Endothelial cell (in vitro differentiated cells): Measurements from ENCODE around the gene GPR107. TPM values are rescaled to one million over a fixed set of nuclear protein-coding genes. Genes with fewer than 3 reads are reported as not detected.

Experiments used
- DNase-seq: peaks from one replicate; pipeline ENCODE4 v3.0.0; 2021; ENCODE audit warnings: low spot score
- H3K27ac Mint-ChIP-seq: one replicate; pipeline ENCODE4 v1.8.0; 2021; ENCODE audit warnings: mixed read lengths, inconsistent platforms; ENCODE audit not compliant: unreplicated experiment
- H3K27me3 Mint-ChIP-seq: one replicate; pipeline ENCODE4 v1.8.0; 2021; ENCODE audit warnings: mild to moderate bottlenecking, moderate library complexity, mixed read lengths, inconsistent platforms; ENCODE audit not compliant: unreplicated experiment
- H3K36me3 Mint-ChIP-seq: one replicate; pipeline ENCODE4 v1.8.0; 2021; ENCODE audit warnings: mild to moderate bottlenecking, low read depth, mixed read lengths, inconsistent platforms; ENCODE audit not compliant: unreplicated experiment
- H3K4me1 Mint-ChIP-seq: one replicate; pipeline ENCODE4 v1.8.0; 2021; ENCODE audit warnings: mild to moderate bottlenecking, mixed read lengths, inconsistent platforms; ENCODE audit not compliant: unreplicated experiment
- H3K4me3 Mint-ChIP-seq: one replicate; pipeline ENCODE4 v1.8.0; 2021; ENCODE audit warnings: mild to moderate bottlenecking, mixed read lengths, inconsistent platforms; ENCODE audit not compliant: unreplicated experiment
- H3K9me3 Mint-ChIP-seq: one replicate; pipeline ENCODE4 v1.8.0; 2021; ENCODE audit warnings: mixed read lengths, inconsistent platforms; ENCODE audit not compliant: unreplicated experiment
- CTCF ChIP-seq: fragments of 200-600 bp; sonication (generic); IDR thresholded peaks from one replicate; pipeline ENCODE4 v1.5.0; 2021; ENCODE audit warnings: antibody characterized with exemption; ENCODE audit not compliant: unreplicated experiment
- total RNA-seq: library from RNA; stranded (reverse); fragmentation: NEBNext Ultra II Directional; extraction: Animal tissue kit (Norgen Biotek cat#: 25700); gene quantifications from one replicate; pipeline ENCODE4 v1.2.1, GENCODE V29; 2021; ENCODE audit not compliant: unreplicated experiment

Gene GPR107
- total RNA-seq, 1 donor from 2014 or later = 63.5 TPM

DNA sequence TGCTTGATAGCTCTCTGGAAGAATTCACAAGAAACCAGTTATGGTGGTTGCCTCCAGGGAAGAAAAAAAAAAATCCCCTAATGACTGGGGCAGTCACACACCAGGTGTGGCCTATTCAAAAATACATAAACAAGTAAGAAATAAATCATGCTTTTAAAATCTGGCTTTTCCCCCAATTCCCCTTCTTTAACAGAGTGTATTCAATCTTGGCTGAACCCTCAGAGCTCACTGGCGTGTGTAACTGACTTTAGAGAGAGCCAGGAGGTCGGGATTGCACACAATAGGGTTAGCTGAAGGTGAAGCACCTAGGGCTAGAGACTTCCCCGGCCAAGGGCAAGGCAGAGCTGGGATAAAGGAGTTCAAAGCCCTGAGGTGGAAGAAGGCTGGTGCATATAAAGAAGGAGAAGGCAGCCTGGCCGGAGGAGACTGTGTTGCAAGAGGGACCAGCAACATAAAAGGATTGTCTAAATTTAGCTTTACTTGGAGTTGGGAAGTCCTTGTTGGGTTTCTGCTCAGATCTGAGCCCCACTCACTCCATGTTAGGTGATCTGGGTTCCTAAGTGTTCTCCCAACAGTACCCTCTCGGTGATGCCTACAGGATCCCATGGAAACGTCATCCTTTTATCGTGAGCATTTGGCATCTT, 30.4 kb upstream of the GPR107 start:
- Mint-ChIP-seq H3K27me3 (peaks cover 3% of the 10 kb centered on the region), H3K4me3 (no peak overlapping the region), H3K36me3 (no peaks in the 10 kb centered on the region), H3K27ac (no peak overlapping the region), H3K9me3 (no peaks in the 10 kb centered on the region), H3K4me1 (peaks cover 8% of the 10 kb centered on the region)
- no peak for TF ChIP-seq CTCF
- DNase-seq = no peak

GRCh38 chr9:130023994-130024596, 29.6 kb upstream of the GPR107 start:
- Mint-ChIP-seq H3K27me3 (peaks cover 3% of the 10 kb centered on the region), H3K36me3 (no peaks in the 10 kb centered on the region), H3K9me3 (no peaks in the 10 kb centered on the region), H3K27ac (peak overlapping the region; percentile 4), H3K4me1 (peaks cover 8% of the 10 kb centered on the region), H3K4me3 (no peak overlapping the region)
- TF ChIP-seq CTCF = no peak
- DNase-seq = no peak

DNA sequence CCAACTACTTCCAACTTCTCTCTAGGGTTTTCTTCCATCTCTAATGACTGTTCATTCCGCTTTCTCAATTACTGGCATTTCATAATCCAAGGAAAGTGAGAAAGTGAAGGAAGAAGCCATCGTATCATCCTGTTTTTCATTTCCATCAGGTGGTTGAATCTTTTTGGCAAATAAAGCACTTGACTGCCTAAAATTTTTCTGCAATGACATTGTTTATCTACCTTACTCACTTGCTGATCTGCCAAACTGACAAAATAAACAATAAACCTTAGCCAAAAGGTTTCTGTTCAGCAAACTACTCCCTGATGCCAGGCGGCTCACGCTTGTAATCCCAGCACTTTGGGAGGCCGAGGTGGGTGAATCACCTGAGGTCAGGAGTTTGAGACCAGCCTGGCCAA, 29.1 kb upstream of the GPR107 start:
- Mint-ChIP-seq H3K27ac (no peak overlapping the region), H3K27me3 (peaks cover 3% of the 10 kb centered on the region), H3K4me3 (no peak overlapping the region), H3K36me3 (no peaks in the 10 kb centered on the region), H3K4me1 (peaks cover 8% of the 10 kb centered on the region), H3K9me3 (no peaks in the 10 kb centered on the region)
- TF ChIP-seq CTCF = no peak
- DNase-seq = no peak

DNA sequence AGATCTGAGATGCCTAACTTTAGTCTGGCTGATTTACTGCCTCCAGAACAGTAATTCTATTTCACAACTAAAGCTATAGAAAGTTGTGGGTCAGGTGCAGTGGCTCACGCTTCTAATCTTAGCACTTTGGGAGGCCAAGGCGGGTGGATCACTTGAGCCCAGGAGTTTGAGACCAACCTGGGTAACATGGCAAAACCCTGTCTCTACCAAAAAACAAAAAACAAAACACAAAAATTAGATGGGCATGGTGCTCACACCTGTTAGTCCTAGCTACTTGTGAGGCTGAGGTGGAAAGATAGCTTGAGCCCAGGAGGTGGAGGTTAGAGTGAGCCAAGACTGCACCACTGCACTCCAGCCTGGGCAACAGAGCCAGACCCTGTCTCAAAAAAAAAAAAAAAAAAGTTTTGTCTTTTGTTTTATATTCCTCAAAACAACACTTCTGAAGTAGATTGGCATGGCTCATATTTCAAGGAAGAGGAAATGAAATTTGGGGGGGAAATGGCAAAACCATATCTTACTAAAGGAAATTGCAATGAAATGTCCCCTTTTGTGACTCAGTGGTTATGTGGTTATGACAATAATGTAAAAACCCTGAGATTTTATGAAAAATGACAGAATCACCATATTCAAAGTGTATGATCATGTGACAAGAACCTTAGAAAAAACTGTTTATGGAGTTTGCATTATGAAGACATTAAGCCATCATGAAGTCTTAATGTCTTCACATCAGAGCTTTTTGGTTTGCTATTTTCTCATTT, 26.9 kb upstream of the GPR107 start:
- Mint-ChIP-seq H3K36me3 (no peaks in the 10 kb centered on the region), H3K27me3 (peaks cover 3% of the 10 kb centered on the region), H3K27ac (no peak overlapping the region), H3K4me3 (no peak overlapping the region), H3K4me1 (peaks cover 10% of the 10 kb centered on the region), H3K9me3 (no peaks in the 10 kb centered on the region)
- TF ChIP-seq CTCF = no peak
- DNase-seq = no peak
